C1 segment of cervical spinal cord (tissue), 14 donors: ENCODE results near the gene CENPK.
"Not testable (repeated sequence)": the region's sequence is repeated elsewhere in the genome, so short reads cannot be mapped to it uniquely, and the experiment has no call there.

Experiments
- DNase-seq, 14 donors: peaks; one replicate each; lab custom pipeline; 2025; lab: John Stamatoyannopoulos, UW

The CENPK gene

DNA sequence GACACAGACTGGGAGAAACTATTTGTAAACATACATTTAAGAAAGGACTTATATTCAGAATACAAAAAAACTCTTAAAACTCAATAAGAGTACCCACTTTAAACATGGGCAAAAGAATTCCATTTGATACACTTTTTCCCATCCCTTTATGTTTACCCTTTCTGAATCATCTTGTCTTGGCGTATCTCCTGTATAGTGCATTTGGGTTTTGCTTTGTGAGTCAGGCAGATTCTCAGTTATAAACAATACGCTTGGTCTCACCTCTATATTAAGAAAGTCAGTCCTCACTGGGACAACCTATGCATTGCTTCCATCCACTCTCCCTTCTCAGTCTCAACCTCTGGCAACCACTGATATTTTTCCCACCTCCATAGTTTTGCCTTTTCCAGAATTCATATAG lies 54.0 kb downstream of the CENPK start:
- DNase-seq, result no peak

DNA sequence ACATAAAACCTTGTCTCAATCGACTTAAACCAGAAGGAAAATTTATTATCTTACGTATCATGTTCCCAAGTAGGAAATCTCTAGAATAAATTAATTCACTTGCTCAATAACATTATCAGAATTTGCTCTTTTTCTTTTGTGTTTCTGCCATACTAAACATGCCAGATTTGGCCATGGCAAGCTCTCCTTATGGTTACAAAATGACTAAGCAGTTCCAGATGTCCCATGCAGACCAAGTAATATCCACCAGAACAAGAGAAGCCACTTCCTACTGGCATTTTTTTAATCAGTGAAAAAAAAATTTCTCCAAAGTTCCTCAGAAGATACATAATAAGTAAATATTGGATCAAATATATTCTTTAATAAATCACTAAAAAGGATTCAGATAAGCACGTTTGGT lies 56.0 kb downstream of the CENPK start:
- no peak for DNase-seq

DNA sequence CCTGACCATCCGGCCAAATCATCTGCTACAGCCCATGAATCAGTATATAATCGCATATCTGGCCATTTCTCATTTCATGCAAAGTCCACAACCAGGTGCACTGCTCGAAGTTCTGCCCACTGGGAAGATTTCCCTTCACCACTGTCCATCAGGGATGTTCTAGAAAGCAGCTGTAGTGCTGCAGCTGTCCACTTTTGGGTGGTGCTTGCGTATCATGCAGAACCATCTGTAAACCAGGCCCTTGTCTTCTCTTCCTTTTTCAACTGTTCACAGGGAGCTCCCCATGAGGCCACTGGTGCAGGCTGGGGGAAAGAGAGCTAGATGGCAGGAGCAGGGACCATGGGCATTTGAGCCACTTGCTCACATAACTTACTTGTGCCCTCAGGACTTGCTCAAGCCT lies 73.8 kb downstream of the CENPK start:
- DNase-seq, result no peak

DNA sequence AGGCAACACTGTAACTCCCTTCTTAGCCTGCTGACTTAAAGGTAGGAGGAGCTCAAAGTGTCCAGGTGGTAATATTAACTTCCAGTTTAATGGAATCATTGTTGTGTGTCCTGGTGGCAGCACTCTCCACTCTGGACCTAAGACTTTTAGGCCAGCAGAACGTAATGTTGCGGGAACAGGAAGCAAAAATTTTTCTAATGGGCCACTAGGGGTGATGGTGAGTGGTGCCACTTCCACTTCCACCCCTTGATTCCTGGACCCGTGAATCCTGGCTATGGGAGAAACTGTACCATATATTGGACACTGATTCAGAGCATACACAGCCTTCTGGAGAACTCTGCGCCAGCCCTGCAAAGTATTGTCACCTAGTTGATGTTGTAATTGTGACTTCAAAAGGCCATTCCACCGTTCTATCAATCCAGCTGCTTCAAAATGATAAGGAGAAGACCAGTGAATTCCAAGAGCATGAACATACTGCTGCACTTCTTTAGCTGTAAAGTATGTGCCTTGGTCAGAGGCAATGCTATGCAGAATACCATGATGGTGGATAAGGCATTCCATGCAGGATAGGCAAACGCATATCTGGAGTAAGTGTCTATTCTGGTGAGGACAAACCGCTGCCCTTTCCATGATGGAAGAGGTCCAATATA lies 74.8 kb downstream of the CENPK start:
- DNase-seq, result not testable (repeated sequence)

DNA sequence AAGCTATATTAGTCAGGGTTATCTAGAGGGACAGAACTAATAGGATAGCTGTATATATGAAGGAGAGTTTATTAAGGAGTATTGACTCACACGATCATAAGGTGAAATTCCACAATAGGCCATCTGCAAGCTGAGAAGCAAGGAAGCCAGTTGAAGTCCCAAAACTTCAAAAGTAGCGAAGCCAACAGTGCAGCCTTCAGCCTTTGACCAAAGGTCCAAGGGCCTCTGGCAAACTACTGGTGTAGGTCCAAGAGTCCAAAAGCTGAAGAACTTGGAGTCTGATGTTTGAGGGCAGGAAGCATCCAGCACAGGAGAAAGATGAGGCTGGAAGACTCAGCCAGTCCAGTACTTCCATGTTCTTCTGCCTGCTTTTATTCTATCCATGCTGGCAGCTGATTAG lies 76.2 kb downstream of the CENPK start:
- DNase-seq, result not testable (repeated sequence)

DNA sequence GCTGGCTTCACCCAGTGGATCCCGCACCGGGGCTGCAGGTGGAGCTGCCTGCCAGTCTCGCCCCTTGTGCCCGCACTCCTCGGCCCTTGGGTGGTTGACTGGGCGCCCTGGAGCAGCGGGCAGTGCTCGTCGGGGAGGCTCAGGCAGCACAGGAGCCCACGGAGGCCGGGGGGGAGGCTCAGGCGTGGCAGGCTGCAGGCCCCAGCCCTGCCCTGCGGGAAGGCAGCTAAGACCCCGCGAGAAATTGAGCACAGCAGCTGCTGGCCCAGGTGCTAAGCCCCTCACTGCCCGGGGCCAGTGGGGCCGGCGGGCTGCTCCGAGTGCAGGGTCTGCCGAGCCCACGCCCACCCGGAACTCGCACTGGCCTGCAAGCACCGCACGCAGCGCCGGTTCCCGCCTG lies 77.6 kb downstream of the CENPK start:
- DNase-seq, result no peak

DNA sequence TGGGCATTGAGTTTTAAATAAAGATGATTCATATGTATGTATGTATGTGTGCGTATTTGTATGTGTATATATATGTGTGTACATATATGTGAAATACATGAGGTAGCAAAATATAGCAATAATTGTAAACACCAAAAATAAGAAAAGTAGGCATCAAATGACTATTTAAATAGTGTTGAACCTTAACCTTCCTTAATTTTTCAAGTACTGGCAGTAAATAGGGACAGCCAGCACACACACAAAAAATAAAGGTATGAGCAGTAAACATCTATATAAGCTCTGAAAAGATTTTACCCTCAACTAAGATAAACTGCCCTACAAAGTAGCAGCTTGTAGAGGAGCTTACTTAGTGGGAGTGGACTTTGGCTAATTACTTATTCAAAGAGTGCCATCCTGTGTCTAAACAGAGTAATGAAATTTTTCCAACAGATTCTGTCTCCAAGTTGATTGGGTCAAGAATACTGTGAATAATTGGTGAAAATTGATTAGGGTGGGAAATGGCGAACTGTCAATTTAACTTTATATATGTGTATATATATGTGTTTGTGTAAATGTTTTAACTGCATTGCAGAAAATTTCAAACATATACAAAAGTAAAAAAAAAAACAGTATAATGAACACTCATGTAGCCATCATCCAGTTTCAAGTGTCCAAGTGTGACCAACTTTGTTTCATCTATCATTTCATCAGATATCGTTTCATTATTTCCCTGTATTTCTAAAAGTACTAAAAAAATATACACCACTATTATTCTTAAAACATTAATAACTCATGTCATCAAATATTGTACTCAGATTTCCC lies 79.2 kb downstream of the CENPK start:
- DNase-seq, result no peak

DNA sequence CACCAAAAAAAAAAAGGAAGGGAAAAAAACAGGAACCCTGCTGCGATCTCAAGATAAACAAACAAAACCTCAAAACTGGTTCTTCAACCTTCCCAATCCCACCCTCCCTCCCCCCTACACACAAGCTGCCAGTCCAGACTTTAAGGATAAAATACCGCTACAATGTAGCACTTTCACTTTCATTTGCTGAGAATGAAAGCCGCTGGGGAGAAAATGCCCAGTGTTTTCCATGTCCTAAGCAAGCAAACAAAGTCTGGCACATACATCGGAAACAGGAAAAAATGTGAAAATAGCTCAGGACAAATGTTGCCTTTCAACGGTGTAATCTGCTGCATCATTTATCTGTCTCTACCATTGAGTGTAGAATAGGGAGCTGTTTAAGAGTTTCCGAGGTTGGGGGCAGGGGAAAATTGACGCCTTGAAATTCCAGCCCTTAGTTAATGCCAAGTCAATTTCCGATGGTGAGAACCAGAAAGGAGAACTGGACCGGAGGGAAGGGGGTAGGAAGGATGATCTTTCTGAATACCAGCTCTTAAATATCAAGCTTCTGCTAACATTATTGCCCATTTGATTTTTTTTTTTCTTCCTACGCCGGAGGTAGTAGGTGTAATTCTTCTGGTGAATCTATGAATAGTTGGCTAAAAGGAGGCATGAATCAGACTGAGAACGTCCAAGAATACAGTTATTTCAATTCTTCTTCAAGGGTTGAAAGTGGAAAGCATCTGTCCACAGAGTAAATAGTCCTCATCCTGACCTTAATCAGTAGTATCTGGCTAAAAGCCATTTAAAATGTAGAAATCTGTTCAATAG lies 80.0 kb downstream of the CENPK start:
- peak in 8 of 14 donors; percentile 2 to 63 (median 57) for DNase-seq

DNA sequence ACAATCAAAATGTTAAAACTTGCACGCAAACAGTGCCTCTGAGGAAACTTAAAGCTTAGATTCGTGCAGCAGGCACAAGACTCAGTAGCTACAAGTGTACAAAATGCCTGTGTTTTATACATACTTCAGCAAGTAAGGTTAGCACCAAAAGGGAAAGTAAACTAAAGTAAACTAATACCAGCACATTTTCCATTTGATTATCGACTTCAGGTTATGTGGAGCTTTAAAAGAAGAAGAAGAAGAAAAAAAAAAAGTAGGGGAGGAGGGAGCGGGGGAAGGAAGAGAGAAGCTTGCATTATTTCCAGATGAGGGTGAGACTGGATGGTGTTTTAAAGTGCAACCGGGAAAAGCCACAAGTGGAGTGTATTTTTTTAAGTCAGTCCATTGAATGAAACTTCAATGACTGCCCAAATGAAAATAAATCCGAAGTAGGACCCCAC lies 80.7 kb downstream of the CENPK start:
- DNase-seq, result peak in 1 of 14 donors; percentile 30

DNA sequence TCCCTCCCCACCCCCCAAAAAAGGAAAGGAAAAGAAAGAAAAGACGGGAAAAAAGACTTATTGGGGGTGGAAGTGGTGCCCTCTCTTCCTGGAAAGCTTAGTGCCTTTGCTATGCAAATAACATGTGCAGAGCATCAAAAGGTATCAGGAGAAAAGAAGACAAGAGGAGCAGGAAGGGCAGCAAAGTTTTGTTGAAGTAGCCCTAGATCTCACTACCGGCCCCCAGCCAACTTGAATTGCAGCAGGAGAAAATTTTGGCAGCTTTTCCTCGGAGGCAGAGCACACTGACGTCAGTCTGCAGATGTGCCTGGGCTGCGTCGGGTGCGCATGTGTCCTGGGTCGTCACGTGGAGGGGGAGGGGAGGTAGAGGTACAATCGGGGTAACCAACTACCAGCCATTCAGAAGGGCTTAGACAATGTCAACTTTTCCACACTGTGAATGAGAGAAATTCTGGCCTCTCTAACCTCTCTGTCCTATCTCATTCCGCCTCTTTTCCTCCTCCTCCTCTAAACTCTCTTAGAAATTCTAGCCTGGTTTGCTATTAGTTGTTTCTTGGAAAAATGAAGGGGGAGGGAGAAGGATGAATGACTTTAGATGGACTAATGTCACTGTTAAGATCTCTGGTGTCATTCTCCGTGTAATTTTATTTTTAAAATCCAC lies 81.2 kb downstream of the CENPK start, which contains the start of gene ADAMTS6:
Gene ADAMTS6 (minus strand): TSS at position 286 of the 661 bp plus-strand sequence. CDS start 8,247 bp downstream, outside the sequence.
- peak in 12 of 14 donors; percentile 27 to 79 (median 75) for DNase-seq

DNA sequence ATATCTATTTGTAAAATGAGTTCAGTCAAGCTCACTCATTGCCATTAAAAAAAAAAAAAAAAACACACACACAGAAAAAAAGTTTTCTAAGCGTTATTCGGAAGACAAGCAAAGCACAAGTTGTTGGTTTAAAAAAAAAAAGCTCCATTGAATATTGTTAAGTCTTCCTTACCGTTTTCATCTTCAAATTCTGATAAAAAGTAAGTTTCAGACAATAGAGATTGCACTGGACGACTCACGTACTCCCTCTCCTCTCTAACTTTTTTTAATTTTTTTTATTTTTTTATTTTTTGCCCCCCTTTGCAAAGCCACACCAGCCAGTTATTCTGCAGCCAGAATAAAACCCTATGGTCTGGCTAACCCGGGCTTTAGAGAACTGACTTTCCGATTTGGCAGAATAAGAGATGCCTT lies 81.8 kb downstream of the CENPK start:
- DNase-seq, result no peak

DNA sequence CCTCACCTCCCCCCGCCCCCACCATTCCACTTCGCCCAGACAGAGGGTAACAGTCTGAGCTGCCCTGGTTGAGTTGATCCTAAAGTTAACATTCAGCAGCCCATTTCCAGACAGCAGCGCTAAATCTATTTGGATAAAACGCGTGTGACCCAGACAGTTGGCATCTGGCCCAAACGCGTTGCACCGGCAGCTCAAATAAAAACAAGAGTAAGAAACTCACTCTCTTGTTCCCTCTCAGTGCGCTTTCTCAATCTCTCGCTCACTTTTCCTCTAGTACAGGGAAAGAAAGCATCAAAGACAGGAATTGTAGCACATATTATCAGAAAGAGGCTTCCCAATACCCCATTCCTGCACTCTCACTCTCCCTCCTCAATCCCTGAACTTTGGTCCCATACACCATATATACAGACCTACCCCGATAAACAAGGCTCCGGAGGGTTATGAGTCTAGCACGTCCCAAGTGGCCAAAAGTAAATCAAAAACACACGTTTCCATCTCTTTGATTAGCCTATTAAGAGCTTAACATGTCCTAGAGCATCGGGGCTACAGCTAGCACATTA lies 82.6 kb downstream of the CENPK start:
- DNase-seq, result peak in 11 of 14 donors; percentile 9 to 60 (median 36)

DNA sequence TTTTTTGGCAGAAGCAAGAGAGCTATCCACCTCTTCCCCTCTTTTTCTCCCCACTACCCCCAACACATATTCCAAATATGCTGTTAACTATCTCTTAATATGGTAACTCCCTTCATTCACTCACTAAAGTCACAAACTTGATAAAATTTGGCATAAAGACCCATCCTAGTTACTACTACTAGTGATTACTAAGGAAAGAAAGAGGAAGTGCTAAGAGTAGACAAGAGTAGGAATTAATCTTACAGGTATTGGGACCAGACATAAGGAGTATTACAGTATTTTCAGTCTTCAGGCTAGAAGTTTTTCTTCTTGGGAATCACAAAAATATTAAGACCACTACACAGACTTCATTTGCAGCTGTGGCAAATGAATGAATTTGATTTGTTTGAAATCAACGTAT lies 83.4 kb downstream of the CENPK start:
- no peak for DNase-seq

DNA sequence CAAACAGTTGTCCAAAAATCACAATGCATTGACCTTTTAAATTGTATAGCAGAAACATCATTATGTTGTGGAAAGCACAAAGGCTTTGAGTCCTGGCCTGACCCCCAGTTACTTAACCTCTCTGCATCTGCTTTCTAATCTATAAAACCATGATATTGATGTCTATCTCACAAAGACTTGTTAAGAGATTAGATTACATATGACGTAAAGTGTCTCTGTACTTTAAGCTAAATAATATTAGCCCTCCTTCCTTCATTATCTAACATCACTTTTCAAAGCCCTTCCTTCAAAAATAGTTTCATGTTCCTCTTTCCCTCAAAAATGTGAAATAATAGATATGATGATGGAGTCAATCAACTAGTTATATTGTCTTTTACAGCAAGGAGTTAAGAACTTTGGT lies 84.6 kb downstream of the CENPK start:
- no peak for DNase-seq

DNA sequence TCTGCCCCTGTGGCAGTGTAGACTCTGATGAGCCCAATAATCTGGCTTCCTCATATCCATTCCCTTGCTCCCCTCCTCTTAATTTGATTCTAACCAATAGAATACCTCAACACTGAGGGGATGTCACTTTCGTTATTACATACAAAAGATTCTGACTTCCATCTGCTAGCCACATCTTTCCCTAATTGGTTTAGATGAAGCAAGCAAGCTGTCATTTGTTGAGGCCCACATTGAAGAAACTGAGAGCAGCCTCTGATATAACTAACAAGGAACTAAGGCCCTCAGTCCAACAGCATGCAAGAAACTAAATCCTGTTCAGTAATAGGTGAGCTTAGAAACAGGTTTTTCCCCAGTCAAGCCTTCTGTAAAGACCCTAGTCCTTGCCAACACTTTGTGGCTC lies 87.1 kb downstream of the CENPK start:
- no peak for DNase-seq

DNA sequence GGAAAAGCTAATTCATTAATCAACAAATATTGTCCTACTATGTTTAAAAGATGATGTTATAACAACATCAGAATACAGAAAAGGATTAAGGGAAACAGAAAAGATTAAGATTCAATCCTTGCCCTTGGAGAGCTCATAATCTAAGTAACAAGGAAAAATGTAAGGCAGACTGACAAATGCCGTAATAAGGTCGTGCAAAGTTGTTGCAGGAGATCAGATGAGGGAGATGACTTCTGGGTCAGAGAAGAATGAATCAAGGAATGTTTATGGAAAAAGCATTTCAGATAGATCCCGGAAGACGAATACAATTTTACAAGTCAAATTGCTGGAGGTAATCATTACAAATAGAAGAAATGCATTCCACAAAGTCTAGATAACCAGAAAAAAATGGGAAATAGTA lies 87.6 kb downstream of the CENPK start:
- DNase-seq, result no peak

DNA sequence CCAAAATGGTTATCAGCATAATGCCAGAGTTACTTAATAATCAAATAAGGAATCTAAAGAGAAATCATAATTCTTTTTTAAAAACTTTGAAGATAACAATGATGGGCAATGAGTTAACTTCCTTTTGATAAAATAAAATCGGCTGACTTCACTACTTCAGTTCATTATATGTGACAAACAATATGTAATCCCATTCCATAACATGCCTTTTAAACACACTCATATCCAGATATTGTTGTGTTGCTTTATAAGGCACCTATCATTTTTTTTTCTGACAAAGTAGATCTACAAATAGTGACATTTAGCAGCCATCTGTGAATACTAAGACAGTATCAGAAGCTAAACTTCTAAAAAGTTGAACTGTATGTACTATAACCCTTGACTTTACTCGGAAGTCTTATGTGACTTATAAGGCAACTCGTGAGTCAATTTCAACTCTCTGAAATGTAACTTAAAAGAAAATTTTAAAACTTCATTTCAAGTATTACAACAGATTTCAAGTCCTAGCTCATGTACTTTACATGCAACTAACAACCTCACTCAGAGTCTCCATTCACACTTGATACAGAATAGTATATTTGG lies 88.7 kb downstream of the CENPK start:
- no peak for DNase-seq

DNA sequence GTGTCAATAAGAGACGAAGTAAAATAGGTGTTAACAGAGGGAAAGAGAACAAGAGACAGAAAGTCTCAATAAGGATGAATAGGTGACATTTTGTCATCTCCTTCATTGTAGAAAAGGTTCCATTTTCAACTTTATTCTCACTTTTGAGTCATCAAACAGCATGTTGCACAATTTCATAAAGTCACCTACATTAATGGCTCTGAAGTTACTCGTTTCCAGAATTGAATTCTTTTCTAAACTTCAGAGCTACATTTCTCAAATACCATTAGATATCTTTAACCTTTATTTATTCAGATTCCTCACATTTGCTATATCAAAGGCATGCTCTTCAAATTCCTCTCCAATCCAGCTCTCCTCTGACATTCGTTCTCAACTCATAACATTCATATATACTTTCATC lies 94.3 kb downstream of the CENPK start:
- no peak for DNase-seq
